GM18861 (cell line): ENCODE data around the gene POLR3A.
"Not testable (repeated sequence)": the region's sequence is repeated elsewhere in the genome, so short reads cannot be mapped to it uniquely, and the experiment has no call there.

ENCODE experiments used
- ATAC-seq: cut with Tn5 transposase; IDR thresholded peaks from one replicate; pipeline ENCODE4 v1.9.1; 2021; ENCODE audit not compliant: unreplicated experiment

POLR3A gene

GRCh38 chr10:78025685-78026364, 3.5 kb downstream of the POLR3A start:
- no peak for ATAC-seq

- ATAC-seq = no peak
Observed at GRCh38 chr10:78023741-78024140, 5.6 kb downstream of the POLR3A start.

GRCh38 chr10:78021201-78021600, 8.1 kb downstream of the POLR3A start:
- ATAC-seq = no peak

GRCh38 chr10:78019264-78019663, 10.1 kb downstream of the POLR3A start:
- ATAC-seq = no peak

GRCh38 chr10:78017856-78018255, 11.5 kb downstream of the POLR3A start:
- no peak for ATAC-seq

DNA sequence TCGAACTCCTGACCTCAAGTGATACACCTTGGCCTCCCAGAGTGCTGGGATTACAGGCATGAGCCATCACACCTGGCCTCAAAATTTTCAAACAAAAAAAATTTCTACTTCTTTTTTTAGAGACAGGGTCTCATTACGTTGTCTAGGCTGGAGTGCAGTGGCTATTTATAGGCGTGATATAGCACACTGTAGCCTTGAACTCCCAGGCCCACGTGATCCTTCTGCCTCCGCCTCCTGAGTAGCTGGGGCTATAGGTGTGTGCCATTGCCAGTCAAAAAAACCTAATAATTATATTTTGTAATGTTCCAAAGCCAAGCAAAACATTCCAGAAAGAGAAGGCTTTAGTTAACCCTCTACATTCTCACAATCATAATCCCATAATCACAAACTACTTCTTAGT, 13.8 kb downstream of the POLR3A start:
- no peak for ATAC-seq

DNA sequence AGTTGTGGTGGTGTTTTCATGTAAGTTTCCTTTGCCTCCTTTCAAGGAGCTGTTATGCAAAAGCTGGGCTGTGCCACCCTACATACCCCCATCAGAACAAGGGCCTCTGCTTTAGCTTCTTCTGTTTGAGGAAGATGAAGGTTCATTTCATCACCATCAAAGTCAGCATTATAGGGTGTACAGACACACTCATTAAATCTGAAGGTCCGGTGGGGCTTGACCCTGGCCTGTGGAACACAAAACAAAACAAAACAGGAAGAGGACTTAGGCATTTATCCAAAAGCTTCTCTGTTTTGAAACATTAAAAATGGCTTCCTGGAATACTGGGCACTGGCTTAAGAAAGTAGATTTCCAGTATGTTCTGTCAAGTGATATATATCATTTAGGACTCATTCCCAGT, 15.8 kb downstream of the POLR3A start:
- ATAC-seq = no peak

DNA sequence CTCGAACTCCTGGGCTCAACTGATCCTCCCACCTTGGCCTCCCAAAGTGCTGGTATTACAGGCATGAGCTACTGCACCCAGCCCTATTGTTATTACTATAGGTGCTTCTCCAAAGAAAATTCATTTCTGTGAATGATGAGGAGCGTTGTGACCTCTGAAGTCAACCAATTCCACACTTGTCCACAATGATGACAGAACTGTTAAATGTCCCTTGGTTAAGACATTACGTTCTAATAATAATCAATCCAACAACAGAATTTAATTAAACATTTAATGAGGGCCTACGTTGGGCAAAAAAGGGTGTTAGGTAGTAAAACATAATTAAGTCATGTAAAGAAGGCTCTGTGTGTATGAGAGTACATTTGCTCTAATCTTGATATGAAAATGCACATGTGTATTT, 18.2 kb downstream of the POLR3A start:
- no peak for ATAC-seq

- ATAC-seq = no peak
Observed at GRCh38 chr10:78010278-78010677, 19.0 kb downstream of the POLR3A start.

DNA sequence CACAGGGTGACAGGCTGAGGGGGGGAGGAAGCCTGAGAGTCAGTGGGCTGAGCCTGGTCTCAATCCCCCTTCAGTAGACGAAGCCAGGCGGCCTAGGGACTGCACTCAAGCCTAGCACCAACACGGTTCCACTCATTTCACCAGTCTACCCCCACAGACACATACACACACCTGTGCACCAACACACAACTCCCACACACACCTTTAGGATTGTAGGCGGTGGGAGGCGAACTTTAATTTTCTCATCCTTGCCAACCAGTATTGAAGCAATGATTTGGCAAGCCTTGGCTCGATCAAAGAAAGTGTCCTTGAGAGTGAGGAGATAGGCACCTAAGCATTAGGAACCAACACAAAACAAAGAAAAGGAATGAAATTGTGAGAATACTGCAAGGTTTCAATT, 19.7 kb downstream of the POLR3A start:
- no peak for ATAC-seq

DNA sequence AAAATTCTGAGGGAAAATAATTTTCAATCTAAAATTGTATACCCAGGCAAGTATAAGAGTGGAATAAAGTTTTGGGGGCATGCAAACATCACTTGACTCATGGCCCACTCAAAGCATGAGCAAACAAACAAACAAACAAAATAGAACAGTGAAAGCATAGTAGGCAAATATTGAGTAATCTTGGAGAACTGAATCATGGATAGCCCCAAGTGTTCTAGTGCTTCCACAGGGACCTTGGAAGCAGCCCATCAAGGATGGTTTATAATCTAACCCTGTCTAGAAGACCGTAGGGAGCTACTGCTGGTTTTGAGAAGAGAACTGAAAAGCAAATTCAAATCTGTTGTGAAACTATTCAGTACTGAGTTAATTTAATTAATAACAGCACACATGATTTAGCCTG, 22.1 kb downstream of the POLR3A start:
- no peak for ATAC-seq

- ATAC-seq = no peak
Observed at GRCh38 chr10:78004215-78005026, 24.9 kb downstream of the POLR3A start.

- ATAC-seq = no peak
Observed at GRCh38 chr10:78002541-78003288, 26.6 kb downstream of the POLR3A start.

- no peak for ATAC-seq
Observed at GRCh38 chr10:78000956-78001472, 28.3 kb downstream of the POLR3A start.

DNA sequence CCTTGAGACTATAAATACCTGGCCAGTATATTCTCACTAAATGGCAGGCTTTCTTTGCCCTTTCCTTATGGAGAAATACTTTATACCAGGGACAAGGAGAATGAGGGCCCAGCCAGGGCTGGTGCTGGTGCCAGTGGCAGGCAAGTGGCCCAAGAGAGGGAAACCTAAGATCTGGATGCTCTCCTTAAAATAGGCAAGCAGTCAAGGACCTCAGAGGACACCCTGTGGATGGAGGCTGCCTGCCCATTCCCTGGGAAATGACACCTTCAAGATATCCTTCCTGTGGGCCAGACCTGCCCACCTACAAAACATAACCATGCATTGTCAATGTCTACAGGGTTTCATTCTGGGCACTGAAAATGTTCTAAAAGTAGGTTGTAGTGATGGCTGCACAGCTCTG, 29.1 kb downstream of the POLR3A start:
- ATAC-seq = no peak

GRCh38 chr10:77998780-77999179, 30.5 kb downstream of the POLR3A start:
- ATAC-seq = not testable (repeated sequence)

- ATAC-seq = no peak
Observed at GRCh38 chr10:77993620-77994019, 35.7 kb downstream of the POLR3A start.

GRCh38 chr10:77989081-77989724, 40.1 kb downstream of the POLR3A start:
- no peak for ATAC-seq

- no peak for ATAC-seq
Observed at GRCh38 chr10:77987671-77988255, 41.6 kb downstream of the POLR3A start.

- no peak for ATAC-seq
Observed at GRCh38 chr10:77984986-77985385, 44.3 kb downstream of the POLR3A start.
